Measurements from ENCODE around the gene LPP. TPM values are rescaled to one million over a fixed set of nuclear protein-coding genes. Genes with fewer than 3 reads are reported as not detected.

LPP gene
- total RNA-seq, 1 experiment from 2014 or later, result 54.0 TPM

GRCh38 chr3:188267790-188268335 is 113.9 kb downstream of the LPP start:
- intact Hi-C loops (cut with micrococcal nuclease), result no loop called here
- Histone ChIP-seq H3K79me2 (ENCODE audit: insufficient read depth, low read length) (peaks cover 5% of the 10 kb centered on the region; the same call in 1 of the 2 replicates), H3K4me2 (ENCODE audit: low read length) (no peak overlapping the region), H3K36me3 (ENCODE audit: control insufficient read depth in 1 of 2, insufficient read depth in 2 of 2, low read length in 2 of 2) (no peaks in the 10 kb centered on the region), H3K27ac (ENCODE audit: low read depth, low read length) (no peak overlapping the region), H3K27me3 (ENCODE audit: insufficient read depth, low read length) (no peaks in the 10 kb centered on the region), H4K20me1 (ENCODE audit: insufficient read depth) (no peaks in the 10 kb centered on the region), H3K9ac (ENCODE audit: low read length) (no peak overlapping the region), H3K4me3 (replicated peaks in 1 of 2; ENCODE audit: low read depth in 1 of 2, low read length in 2 of 2) (no peak overlapping the region), H3K9me2 (ENCODE audit: insufficient read depth) (no peaks in the 10 kb centered on the region), H2AFZ (ENCODE audit: low read depth, low read length, poor library complexity, severe bottlenecking) (no peak overlapping the region), H3K9me3 (ENCODE audit: control insufficient read depth in 1 of 2, insufficient read depth in 1 of 2, low read depth in 1 of 2, low read length in 2 of 2) (no peaks in the 10 kb centered on the region), H3K4me1 (ENCODE audit: control insufficient read depth in 1 of 2, insufficient read depth in 2 of 2, low read length in 2 of 2) (peaks cover 21 to 69% of the 10 kb centered on the region in 2 experiments)
- TF ChIP-seq MAX (IDR thresholded peaks at IDR 0.05), result no peak
- TF ChIP-seq CEBPB (IDR thresholded peaks at IDR 0.05; ENCODE audit: low read depth), result no peak
- no peak for TF ChIP-seq REST (IDR thresholded peaks at IDR 0.05; ENCODE audit: low read depth)
- no peak for TF ChIP-seq SP1 (IDR thresholded peaks at IDR 0.05; ENCODE audit: low read depth)
- TF ChIP-seq ZFX (IDR thresholded peaks at IDR 0.05), result no peak
- TF ChIP-seq ZBTB33 (IDR thresholded peaks at IDR 0.05; ENCODE audit: extremely low read depth, insufficient replicate concordance, low read length), result no peak
- no peak for TF ChIP-seq SIN3A (IDR thresholded peaks at IDR 0.05; ENCODE audit: low read depth)
- no peak for TF ChIP-seq YY1 (IDR thresholded peaks at IDR 0.05; ENCODE audit: extremely low read depth, insufficient replicate concordance, low read depth, low read length)
- no peak for TF ChIP-seq RAD21 (IDR thresholded peaks at IDR 0.05; ENCODE audit: low read depth)
- TF ChIP-seq FOSL1 (IDR thresholded peaks at IDR 0.05; ENCODE audit: low read depth), result no peak
- TF ChIP-seq, protein P1, sequence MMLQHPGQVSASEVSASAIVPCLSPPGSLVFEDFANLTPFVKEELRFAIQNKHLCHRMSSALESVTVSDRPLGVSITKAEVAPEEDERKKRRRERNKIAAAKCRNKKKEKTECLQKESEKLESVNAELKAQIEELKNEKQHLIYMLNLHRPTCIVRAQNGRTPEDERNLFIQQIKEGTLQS (IDR thresholded peaks at IDR 0.05), result no peak
- no peak for TF ChIP-seq ELF1 (IDR thresholded peaks at IDR 0.05; ENCODE audit: borderline replicate concordance, low read depth)
- RAD21 ChIA-PET (ENCODE audit: low non-redundant PET in 1 of 2, low total read pairs in 2 of 2, uncharacterized antibody in 2 of 2, unreplicated experiment in 2 of 2), result interaction anchor here in 1 of 2 experiments (0.7 kb wide), 1 partner anchor 102 kb away, joined by 3 read pairs; no protein-coding TSS in a partner anchor
- DNase-seq (ENCODE audit: low read depth, low spot score) (no peak), ATAC-seq (no peak)
- POLR2A ChIA-PET, result no interaction called here
- CTCF ChIA-PET, result no interaction called here
- BruUV-seq (replicated peaks), result no TSS peak
